Testis (tissue), 2 donors: ENCODE results near the gene HSPH1.

Experiments used
- CTCF ChIP-seq, 3 experiments: fragments of 450-650 bp in 2 of 3; fragments of 200-600 bp in 1 of 3; sonication (generic) in 1 of 3; IDR thresholded peaks; one replicate each; pipeline ENCODE4 v1.5.1; 2016 to 2019; ENCODE audit warnings: antibody characterized with exemption in 3 of 3, mild to moderate bottlenecking in 2 of 3, moderate library complexity in 1 of 3
- POLR2A ChIP-seq: fragments of 450-650 bp; IDR thresholded peaks from one replicate; pipeline ENCODE4 v1.6.1; 2017; ENCODE audit warnings: antibody characterized with exemption, mild to moderate bottlenecking, moderate library complexity

GRCh38 chr13:31161557-31162150 is at the start of gene HSPH1:
- TF ChIP-seq POLR2A (peak; percentile 55), CTCF (IDR thresholded peaks at IDR 0.05) (peak in 1 of 3 experiments; percentile 6)
